Measurements from ENCODE around the gene CD209.

The CD209 gene

DNA sequence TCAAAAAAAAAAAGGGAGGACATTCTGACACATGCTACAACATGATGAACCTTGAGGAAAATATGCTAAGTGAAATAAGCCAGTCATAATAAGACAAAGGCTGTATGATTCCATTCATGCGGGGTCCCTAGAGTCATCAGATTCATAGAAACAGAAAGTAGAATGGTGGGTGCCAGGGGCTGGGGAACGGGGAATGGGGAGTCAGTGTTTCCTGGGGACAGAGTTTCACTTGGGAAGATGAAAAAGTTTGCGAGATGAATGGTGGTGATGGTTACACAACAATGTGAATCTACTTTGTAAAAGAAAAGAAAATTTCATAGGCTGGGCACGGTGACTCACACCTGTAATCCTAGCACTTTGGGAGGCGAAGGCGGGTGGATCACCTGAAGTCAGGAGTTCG, 9.3 kb downstream of the CD209 start:
- Histone ChIP-seq H3K27me3 (ENCODE audit: insufficient read depth, low read length) (peaks cover 29% of the 10 kb centered on the region), H3K4me1 (ENCODE audit: insufficient read depth, low read length) (no peaks in the 10 kb centered on the region), H3K9ac (ENCODE audit: low read depth, low read length) (no peak overlapping the region), H3K27ac (ENCODE audit: low read depth, low read length) (no peak overlapping the region), H3K4me3 (ENCODE audit: low read length) (no peak overlapping the region), H3K9me3 (ENCODE audit: insufficient read depth, low read depth, low read length) (no peaks in the 10 kb centered on the region), H3K36me3 (ENCODE audit: insufficient read depth, low read length) (no peaks in the 10 kb centered on the region)
- WGBS = 73% methylated on average over 7 of the region's 7 CpGs

DNA sequence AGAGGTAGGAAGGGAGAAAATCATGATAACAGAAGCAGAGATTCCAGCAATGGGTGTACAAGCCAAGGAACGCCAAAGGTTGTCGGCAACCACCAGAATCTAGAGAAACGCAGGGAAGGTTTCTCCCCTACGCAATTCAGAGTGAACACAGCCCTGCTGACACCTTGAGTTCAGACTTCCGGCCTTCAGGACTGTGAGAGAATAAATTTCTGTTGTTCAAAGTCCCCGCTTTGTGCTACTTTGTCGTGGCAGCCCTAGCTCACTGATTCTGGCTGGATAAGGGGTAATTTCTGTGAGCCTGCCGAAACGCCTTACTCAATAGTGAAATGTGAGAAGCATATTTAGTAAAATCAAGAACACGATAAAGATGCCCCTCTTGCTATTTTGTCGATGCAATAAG, 10.1 kb downstream of the CD209 start:
- Histone ChIP-seq H3K27ac (ENCODE audit: low read depth, low read length) (no peak overlapping the region), H3K4me3 (ENCODE audit: low read length) (no peak overlapping the region), H3K9me3 (ENCODE audit: insufficient read depth, low read depth, low read length) (no peaks in the 10 kb centered on the region), H3K36me3 (ENCODE audit: insufficient read depth, low read length) (no peaks in the 10 kb centered on the region), H3K9ac (ENCODE audit: low read depth, low read length) (no peak overlapping the region), H3K27me3 (ENCODE audit: insufficient read depth, low read length) (peaks cover 35% of the 10 kb centered on the region), H3K4me1 (ENCODE audit: insufficient read depth, low read length) (no peaks in the 10 kb centered on the region)
- 91% methylated on average over 11 of the region's 11 CpGs for WGBS

DNA sequence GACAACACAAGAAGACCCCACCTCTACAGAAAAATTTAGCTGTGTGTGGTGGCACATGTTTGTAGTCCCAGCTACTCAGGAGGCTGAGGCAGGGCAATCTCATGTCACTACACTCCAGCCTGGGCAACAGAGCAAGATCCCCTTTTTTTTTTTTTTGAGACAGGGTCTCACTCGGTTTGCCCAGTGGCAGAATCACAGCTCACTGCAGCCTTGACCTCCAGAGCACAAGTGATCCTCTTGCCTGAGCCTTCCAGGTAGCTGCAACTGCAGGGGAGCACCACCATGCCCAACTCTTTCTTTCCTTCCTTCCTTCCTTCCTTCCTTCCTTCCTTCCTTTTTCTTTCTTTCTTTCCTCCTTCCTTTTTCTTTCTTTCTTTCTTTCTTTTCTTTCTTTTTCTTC, 11.2 kb downstream of the CD209 start:
- H3K27me3 ChIP-seq (ENCODE audit: insufficient read depth, low read length) = peaks cover 45% of the 10 kb centered on the region
- H3K9me3 ChIP-seq (ENCODE audit: insufficient read depth, low read depth, low read length) = no peaks in the 10 kb centered on the region
- H3K4me1 ChIP-seq (ENCODE audit: insufficient read depth, low read length) = no peaks in the 10 kb centered on the region
- H3K9ac ChIP-seq (ENCODE audit: low read depth, low read length) = no peak overlapping the region
- H3K27ac ChIP-seq (ENCODE audit: low read depth, low read length) = no peak overlapping the region
- no peak overlapping the region for H3K4me3 ChIP-seq (ENCODE audit: low read length)
- 45% methylated on average over 1 of the region's 1 CpG for WGBS
- no peaks in the 10 kb centered on the region for H3K36me3 ChIP-seq (ENCODE audit: insufficient read depth, low read length)

DNA sequence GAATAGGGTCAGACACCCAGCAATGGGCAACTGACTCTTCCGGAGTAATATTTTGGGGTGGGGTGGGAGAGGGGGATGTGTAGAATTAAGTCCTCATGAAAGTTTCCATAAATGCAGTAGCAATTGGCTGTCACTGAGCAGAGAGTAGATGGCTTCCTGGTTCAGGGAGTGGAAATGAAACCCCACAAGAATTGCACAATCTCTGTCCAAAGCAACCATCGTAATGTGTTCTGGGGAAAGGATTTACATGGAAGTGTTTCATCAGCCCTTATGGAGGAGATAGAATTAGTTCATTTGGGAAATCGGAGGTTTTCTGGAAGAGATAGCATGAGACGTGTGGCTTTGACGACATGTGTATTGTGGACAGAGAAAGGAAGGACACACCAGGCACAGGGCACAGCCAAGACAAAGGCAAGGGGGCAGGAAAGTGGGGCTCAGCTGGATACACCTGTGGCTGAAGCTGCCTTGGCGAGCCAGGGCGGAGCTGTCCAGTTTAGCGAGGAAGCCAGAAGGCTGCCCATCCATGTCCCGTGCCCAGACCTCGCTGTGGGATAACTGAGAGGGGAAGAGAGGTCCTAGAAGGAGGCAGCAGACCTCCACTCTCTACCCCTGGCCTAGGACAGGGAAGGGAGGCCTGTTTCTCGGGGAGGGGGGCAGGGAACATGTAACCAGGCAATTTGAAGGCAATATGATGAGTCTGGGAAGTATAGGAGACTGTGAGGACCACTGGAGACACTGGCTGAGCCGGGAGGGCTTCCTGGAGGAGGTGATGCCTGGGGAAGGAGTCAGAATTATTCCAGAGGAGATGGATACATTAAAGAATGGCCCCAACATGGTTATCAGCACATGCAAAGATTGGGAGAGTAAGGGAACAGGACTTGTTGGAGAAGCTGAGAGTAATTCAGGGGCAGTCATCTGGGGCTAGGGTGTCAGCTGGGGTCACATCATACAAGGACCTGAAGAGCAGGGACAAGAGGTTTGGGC, 12.8 kb downstream of the CD209 start:
- H3K27ac ChIP-seq (ENCODE audit: low read depth, low read length) = no peak overlapping the region
- H3K4me1 ChIP-seq (ENCODE audit: insufficient read depth, low read length) = no peaks in the 10 kb centered on the region
- H3K9me3 ChIP-seq (ENCODE audit: insufficient read depth, low read depth, low read length) = no peaks in the 10 kb centered on the region
- no peak overlapping the region for H3K9ac ChIP-seq (ENCODE audit: low read depth, low read length)
- no peak overlapping the region for H3K4me3 ChIP-seq (ENCODE audit: low read length)
- H3K36me3 ChIP-seq (ENCODE audit: insufficient read depth, low read length) = no peaks in the 10 kb centered on the region
- 61% methylated on average over 12 of the region's 12 CpGs for WGBS
- H3K27me3 ChIP-seq (ENCODE audit: insufficient read depth, low read length) = peaks cover 62% of the 10 kb centered on the region

DNA sequence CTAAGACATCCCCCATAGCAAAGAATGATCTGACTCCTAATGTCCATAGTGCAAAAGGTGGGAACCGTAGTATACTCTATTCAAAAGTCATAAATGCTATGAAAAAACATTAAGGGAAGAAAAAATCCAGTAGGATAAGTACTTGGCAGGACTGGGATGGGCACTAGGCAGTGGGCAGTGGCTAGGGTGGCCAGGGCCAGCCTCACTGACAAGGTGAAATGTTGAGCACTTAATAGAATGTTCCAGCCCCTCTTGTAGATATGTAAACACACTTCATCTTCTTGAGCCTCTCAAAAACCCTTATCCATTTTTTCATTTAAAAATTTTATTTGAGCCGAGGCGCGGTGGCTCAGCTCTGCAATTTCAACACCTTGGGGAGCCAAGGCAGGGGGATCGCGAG, 14.0 kb downstream of the CD209 start:
- no peaks in the 10 kb centered on the region for H3K36me3 ChIP-seq (ENCODE audit: insufficient read depth, low read length)
- 77% methylated on average over 6 of the region's 6 CpGs for WGBS
- H3K4me1 ChIP-seq (ENCODE audit: insufficient read depth, low read length) = no peaks in the 10 kb centered on the region
- peaks cover 73% of the 10 kb centered on the region for H3K27me3 ChIP-seq (ENCODE audit: insufficient read depth, low read length)
- no peak overlapping the region for H3K4me3 ChIP-seq (ENCODE audit: low read length)
- no peak overlapping the region for H3K9ac ChIP-seq (ENCODE audit: low read depth, low read length)
- no peaks in the 10 kb centered on the region for H3K9me3 ChIP-seq (ENCODE audit: insufficient read depth, low read depth, low read length)
- no peak overlapping the region for H3K27ac ChIP-seq (ENCODE audit: low read depth, low read length)

DNA sequence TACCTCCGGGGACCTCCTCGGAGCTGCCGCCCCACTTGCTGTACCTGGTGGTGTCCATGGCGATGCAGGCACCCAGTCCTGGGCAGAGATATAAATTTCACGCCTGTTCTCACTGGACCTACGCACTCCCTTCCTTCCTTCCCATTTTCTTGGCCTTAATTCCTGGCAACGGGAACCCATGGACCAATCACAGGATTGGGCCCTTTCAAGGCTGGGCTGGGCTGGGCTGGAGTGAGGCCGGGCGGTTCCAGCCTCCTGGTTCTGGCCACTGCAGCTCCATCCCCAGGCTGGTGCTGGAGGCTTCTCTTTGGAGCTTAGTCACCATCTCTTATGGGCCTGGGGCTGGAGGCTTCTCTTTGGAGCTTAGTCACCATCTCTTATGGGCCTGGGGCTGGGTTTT, 15.3 kb downstream of the CD209 start, which contains the start of gene CLEC4G:
Gene CLEC4G (minus strand): TSS at position 66 of the 400 bp plus-strand sequence. CDS start 8 bp downstream, at position 58.
- no peak within 1 kb of the TSS; the same call in 1 of the 2 replicates for H3K4me3 ChIP-seq (ENCODE audit: low read length)
- no peaks in the 10 kb centered on the region for H3K4me1 ChIP-seq (ENCODE audit: insufficient read depth, low read length)
- H3K9me3 ChIP-seq (ENCODE audit: insufficient read depth, low read depth, low read length) = no peaks in the 10 kb centered on the region
- WGBS = 63% methylated on average over 9 of the region's 9 CpGs
- H3K9ac ChIP-seq (ENCODE audit: low read depth, low read length) = no peak within 1 kb of the TSS
- peaks cover 85% of the 10 kb centered on the region for H3K27me3 ChIP-seq (ENCODE audit: insufficient read depth, low read length)
- H3K36me3 ChIP-seq (ENCODE audit: insufficient read depth, low read length) = no peaks in the 10 kb centered on the region
- no peak within 1 kb of the TSS for H3K27ac ChIP-seq (ENCODE audit: low read depth, low read length)

DNA sequence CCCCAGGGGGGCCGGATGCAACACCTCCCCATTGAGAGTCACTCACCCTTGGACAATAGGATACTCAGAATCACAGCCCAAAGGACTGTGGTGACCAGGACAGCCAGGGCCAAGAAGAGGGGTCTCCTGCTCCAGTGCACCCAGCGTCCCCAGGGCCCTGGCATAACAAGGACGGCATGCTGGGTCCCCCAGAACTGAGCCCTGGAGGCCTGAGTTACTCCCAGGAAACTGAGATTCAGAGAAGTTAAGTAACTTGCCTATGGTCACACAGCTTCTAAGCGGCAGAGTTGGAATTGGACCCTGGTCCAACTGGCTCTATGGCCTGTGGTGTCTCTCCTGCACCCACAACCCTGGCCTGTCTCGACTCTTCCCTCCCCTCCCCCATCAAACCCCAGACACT, 15.7 kb downstream of the CD209 start:
- peaks cover 85% of the 10 kb centered on the region for H3K27me3 ChIP-seq (ENCODE audit: insufficient read depth, low read length)
- H3K36me3 ChIP-seq (ENCODE audit: insufficient read depth, low read length) = no peaks in the 10 kb centered on the region
- H3K27ac ChIP-seq (ENCODE audit: low read depth, low read length) = no peak overlapping the region
- no peak overlapping the region for H3K4me3 ChIP-seq (ENCODE audit: low read length)
- H3K9me3 ChIP-seq (ENCODE audit: insufficient read depth, low read depth, low read length) = no peaks in the 10 kb centered on the region
- 82% methylated on average over 5 of the region's 5 CpGs for WGBS
- H3K4me1 ChIP-seq (ENCODE audit: insufficient read depth, low read length) = no peaks in the 10 kb centered on the region
- no peak overlapping the region for H3K9ac ChIP-seq (ENCODE audit: low read depth, low read length)

DNA sequence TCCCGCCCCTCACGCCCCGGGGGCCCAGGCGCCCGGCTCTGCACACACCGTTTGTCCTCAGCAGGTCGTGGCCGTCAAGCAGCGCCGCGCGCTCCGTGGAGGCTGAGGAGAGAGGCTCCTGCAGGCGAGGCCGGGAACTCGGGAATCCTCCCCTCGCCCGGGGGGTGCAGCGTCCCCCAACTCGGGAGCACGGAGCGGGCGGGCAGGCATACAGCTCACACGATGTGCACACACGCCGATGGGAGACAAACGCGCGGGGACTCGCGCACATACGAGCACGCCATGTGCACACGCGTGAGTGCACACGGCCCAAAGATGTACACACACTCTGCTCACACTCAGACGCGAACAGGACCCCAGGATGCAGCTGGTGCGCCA, 16.1 kb downstream of the CD209 start:
- no peak overlapping the region for H3K9ac ChIP-seq (ENCODE audit: low read depth, low read length)
- H3K4me1 ChIP-seq (ENCODE audit: insufficient read depth, low read length) = no peaks in the 10 kb centered on the region
- H3K4me3 ChIP-seq (ENCODE audit: low read length) = no peak overlapping the region; the same call in 1 of the 2 replicates
- 74% methylated on average over 39 of the region's 39 CpGs for WGBS
- no peaks in the 10 kb centered on the region for H3K9me3 ChIP-seq (ENCODE audit: insufficient read depth, low read depth, low read length)
- H3K27ac ChIP-seq (ENCODE audit: low read depth, low read length) = no peak overlapping the region
- H3K36me3 ChIP-seq (ENCODE audit: insufficient read depth, low read length) = no peaks in the 10 kb centered on the region
- peaks cover 84% of the 10 kb centered on the region for H3K27me3 ChIP-seq (ENCODE audit: insufficient read depth, low read length)

DNA sequence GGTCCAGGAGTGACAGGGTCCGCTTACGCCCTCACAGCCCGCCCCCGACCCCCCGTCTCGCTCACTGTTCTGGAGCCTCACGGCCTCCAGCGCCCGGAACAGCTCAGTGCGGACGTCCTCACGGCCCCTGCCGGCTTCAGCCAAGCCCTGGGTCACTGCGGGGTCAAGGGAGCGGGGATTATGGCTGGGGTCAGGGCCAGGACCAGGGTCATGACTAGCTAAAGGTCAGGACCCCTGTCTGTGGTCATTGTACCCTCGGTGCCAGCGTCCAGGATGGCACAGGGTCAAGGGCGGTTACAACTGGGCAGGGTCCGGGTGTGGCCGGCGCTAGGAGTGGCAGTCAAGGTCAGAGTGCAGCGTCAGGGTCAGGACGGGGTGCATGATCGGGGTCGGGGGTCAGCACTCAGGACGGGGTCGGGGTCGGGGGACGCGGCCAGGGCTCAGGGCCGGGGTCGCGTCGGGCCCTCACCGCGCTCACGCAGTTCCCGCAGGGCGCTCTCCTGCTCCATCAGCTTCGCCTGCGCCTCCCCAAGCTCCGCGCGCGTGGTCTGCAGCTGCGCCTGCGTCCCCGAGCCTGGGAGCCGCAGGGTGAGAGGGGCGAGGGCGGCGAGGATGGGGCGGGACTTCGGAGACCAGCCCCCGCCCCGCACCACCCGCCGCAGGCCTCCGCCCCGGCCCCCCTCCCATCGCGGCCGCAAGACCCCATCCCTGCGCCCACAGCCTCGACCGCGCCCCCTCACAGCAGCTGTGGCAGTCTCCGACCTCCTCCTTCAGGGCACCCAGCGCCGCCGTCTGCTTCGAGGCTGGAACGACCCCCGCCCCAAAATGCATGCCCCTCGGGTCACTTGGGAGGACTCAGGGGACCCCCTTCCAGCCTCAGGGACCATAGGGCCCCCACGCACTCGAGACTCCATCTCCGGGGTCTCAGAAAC, 16.8 kb downstream of the CD209 start:
- peak overlapping the region; percentile 38 for H3K4me3 ChIP-seq (ENCODE audit: low read length)
- WGBS = 16% methylated on average over 77 of the region's 78 CpGs

DNA sequence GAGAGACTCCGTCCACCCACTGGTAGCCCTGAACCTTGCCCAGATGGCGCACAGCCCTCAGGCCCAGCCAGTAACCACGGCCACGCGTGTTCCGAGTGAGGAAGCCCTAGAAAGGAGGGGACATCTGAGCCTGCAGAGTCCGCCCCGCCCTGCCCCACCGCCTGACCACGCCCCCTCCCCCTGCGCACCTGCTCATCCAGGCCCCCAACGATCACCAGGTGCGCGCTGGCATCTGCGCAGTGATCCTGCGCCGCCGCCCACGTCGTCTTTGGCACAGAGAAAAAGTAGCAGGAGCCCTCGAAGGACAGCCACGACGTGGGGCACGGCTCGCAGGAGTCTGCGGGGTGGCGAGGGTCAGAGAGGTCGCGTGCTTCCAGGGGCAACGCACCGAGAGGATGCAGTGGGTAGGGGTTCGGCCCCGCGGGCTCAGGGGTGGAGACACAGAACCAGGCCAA, 17.5 kb downstream of the CD209 start:
- no peaks in the 10 kb centered on the region for H3K9me3 ChIP-seq (ENCODE audit: insufficient read depth, low read depth, low read length)
- no peaks in the 10 kb centered on the region for H3K4me1 ChIP-seq (ENCODE audit: insufficient read depth, low read length)
- H3K27me3 ChIP-seq (ENCODE audit: insufficient read depth, low read length) = peaks cover 75% of the 10 kb centered on the region
- no peak overlapping the region for H3K9ac ChIP-seq (ENCODE audit: low read depth, low read length)
- H3K27ac ChIP-seq (ENCODE audit: low read depth, low read length) = no peak overlapping the region
- H3K36me3 ChIP-seq (ENCODE audit: insufficient read depth, low read length) = no peaks in the 10 kb centered on the region
- WGBS = 33% methylated on average over 34 of the region's 34 CpGs
- peak overlapping the region; percentile 38 for H3K4me3 ChIP-seq (ENCODE audit: low read length)

More for the DNA sequence above, 16.8 kb downstream of the CD209 start:
- Histone ChIP-seq H3K27ac (ENCODE audit: low read depth, low read length) (no peak overlapping the region), H3K9ac (ENCODE audit: low read depth, low read length) (no peak overlapping the region), H3K4me1 (ENCODE audit: insufficient read depth, low read length) (no peaks in the 10 kb centered on the region), H3K36me3 (ENCODE audit: insufficient read depth, low read length) (no peaks in the 10 kb centered on the region), H3K9me3 (ENCODE audit: insufficient read depth, low read depth, low read length) (no peaks in the 10 kb centered on the region), H3K27me3 (ENCODE audit: insufficient read depth, low read length) (peaks cover 81% of the 10 kb centered on the region)

DNA sequence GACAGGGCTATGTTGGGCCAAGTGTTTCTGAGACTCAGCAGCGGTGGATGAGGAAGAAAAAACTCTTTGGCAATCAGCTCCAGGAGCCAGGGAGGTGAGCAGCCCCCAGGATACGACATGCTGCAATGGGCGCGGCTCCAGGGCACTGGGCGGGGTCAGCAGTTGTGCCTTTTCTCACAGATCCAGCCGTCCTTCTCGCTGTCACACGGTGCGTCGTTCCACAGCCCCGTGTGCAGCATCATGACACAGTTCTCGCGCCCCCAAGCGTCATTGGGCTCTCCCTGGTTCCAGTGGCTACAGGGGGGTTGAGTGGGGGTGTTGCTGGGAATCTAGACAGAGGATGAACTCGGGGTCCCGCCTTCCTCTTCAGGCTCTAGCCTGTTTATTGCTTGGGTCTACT, 18.1 kb downstream of the CD209 start:
- no peak overlapping the region for H3K9ac ChIP-seq (ENCODE audit: low read depth, low read length)
- H3K9me3 ChIP-seq (ENCODE audit: insufficient read depth, low read depth, low read length) = no peaks in the 10 kb centered on the region
- no peaks in the 10 kb centered on the region for H3K36me3 ChIP-seq (ENCODE audit: insufficient read depth, low read length)
- H3K4me3 ChIP-seq (ENCODE audit: low read length) = peak overlapping the region; percentile 38; the same call in 1 of the 2 replicates
- H3K27ac ChIP-seq (ENCODE audit: low read depth, low read length) = no peak overlapping the region
- H3K4me1 ChIP-seq (ENCODE audit: insufficient read depth, low read length) = no peaks in the 10 kb centered on the region
- peaks cover 68% of the 10 kb centered on the region for H3K27me3 ChIP-seq (ENCODE audit: insufficient read depth, low read length)
- 52% methylated on average over 16 of the region's 16 CpGs for WGBS

Measured in HUES64 (cell line).